HG02759 (cell line): ENCODE data around the gene NDUFA12.

Source experiments
- ATAC-seq: cut with Tn5 transposase; IDR thresholded peaks from one replicate; pipeline ENCODE4 v1.9.1; 2021; ENCODE audit warnings: mild to moderate bottlenecking, moderate library complexity; ENCODE audit not compliant: unreplicated experiment

The NDUFA12 gene

GRCh38 chr12:94982456-94982855 is 21.0 kb downstream of the NDUFA12 start:
- no peak for ATAC-seq

GRCh38 chr12:94980577-94980976 is 22.9 kb downstream of the NDUFA12 start:
- ATAC-seq: no peak

- ATAC-seq: no peak
Measured at GRCh38 chr12:94979941-94980340, 23.6 kb downstream of the NDUFA12 start.

GRCh38 chr12:94977766-94978468 is 25.6 kb downstream of the NDUFA12 start:
- ATAC-seq: no peak

- no peak for ATAC-seq
Measured at GRCh38 chr12:94973221-94973620, 30.3 kb downstream of the NDUFA12 start.

DNA sequence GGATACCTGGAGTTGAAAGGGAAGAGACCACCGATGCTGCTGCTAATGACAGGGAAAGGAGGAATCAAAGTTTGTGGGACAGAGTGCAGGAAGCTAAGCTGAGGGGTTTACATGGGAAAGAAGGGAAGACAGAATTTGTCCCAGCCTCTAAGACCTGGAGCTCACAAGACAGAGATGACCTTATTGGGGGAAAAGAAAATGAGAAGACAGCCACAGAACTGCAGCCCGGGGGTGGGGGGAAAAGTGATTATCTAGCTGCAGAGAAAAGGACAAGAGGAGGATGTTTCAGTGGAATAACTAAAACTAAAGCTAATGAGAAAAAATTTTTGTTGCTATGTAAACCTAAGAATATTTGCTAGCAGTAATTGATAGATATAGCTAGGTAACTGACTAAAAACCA is 30.7 kb downstream of the NDUFA12 start:
- no peak for ATAC-seq

- no peak for ATAC-seq
Measured at GRCh38 chr12:94971923-94972322, 31.6 kb downstream of the NDUFA12 start.

DNA sequence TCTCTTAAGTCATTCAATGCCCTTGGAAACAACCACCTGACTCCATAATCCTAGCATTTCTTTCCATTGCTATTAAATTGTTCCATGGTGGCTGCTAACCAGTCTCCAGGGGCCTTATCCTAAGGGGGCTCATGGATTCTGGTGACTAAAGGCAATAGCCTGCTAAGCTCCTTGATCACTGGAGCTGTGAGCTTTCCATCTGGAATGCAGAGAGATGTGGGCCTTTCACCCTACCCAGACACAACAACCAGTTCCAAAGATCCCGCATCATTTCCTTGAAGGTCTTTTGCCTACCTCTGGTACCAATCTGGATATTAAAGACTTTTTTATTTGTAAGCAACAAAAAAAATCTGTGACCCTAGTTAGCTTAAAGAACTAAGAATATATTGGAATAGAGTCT is 32.9 kb downstream of the NDUFA12 start:
- no peak for ATAC-seq

DNA sequence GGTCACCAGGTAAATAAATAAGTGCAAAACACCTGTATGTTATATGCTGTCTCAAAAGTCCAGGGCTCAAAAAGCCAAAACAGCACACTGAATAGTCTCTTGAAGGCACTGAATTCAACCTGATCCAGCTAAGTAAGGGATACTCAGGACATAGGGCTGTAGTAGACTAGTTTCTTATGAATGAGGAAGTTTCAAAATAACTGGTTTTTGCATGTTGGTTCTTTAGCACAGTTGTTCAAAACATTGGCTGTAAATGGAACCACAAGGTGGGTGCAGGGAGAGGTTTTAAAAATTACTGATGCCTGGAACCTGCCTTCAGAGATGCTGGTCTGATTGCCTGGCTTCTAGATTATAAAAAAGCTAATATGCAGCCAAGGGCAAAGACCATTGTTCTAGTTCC is 34.1 kb downstream of the NDUFA12 start:
- ATAC-seq: peak; percentile 65

DNA sequence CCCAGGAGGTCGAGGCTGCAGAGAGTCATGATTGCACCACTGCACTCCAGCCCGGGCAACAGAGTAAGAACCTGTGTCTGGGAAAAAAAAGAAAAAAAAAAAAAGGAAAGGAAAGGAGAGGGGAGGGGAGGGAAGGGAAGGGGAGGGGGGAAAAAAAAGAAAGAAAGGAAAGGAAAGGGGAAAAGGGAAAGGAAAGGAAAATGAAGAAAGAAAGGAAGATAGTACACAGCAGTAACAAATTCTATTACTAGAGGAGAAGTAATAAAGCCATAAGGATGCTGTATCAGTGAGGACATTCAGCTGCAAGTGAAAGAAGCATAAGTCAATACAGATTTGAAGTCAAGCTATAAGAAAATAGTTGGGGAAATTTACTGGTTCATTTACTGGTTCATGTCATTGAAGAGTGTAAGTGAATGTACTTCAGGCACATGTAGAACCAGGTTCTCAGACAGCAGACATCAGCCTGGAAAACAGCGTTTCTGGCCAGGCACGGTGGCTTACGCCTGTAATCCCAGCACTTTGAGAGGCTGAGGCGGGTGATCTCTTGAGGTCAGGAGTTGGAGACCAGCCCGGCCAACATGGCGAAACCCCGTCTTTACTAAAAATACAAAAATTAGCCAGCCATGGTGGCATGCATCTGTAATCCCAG is 37.4 kb downstream of the NDUFA12 start:
- no peak for ATAC-seq

GRCh38 chr12:94963649-94964048 is 39.8 kb downstream of the NDUFA12 start:
- ATAC-seq: no peak

DNA sequence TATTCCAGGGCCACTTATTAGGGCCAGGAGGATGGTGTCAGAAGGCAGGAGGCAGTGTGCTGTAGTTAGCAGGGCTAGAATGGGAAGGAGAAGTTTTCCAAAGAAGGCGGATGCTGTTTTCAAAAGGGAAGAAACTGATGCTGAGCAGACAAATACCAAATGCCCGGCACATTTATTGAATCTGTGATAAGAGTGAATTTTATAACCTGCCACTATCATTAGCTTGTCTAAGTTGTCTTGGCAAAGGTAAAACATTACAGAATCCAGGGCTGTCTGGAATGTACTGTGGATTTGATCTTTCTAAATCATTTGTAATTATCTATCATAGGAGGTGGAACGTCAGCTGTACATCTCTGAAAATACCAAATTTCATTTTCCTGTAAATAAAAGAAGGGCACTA is 40.8 kb downstream of the NDUFA12 start:
- no peak for ATAC-seq

DNA sequence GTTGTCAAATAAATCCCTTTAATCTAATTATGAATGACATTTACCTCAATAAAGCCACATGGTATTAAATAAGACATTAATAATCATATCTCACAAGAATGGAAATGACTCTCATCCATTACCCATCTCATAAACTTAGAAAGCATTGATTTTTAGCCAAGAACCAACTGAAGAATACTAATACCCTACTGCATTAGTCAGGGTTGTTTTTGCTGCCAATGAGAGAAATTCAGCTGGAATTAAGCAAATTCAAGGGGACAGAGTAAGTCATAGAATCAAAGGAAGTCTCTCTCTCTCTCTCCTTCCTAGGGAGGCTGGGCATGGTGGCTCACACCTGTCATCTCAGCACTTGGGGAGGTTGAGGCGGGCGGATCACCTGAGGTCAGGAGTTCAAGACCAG is 41.6 kb downstream of the NDUFA12 start:
- no peak for ATAC-seq

DNA sequence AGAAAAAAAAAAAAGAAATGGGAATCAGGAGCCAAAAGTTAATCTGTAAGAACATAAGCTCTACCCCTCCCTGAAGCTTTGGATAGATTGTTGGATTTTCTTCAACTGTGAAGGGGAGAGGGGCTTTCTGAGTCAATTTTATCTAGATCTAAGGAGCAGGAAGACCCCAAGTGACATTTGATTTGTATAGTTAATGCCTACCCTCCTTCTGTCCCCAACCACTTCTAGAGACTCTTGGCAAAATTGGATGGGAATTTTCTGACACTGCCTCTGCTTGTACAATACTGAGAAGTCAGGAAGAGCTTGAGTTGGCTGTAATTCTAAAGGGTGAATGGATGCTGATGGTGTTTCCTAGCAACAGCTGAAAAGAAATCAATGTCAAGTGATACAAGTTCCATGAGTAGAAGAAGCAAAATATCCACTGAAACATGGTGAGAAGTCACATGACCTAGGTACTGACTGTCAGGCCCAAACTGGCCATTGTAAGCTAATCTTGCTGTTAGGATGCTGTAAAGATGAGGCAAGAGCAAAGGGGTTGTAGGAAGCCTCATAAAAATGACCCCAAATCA is 42.2 kb downstream of the NDUFA12 start:
- ATAC-seq: no peak

DNA sequence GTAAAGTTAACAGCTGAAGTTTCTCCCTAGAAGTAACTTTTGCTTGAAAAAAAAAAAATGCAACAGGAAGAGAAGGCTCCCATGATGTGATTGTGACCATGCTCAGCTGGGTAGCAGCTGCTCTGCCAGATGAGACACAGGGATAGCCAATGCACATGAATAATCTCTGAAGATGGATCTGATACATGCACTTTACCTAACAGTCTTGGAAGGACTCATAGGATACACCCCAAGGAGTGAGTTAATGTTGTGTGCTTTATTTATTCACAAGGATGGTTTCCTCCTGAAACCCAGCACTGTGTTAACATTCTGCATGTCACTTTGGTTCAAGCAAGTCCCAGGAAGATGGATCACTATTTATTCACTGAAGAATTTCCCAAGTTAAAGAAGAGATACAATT is 46.5 kb downstream of the NDUFA12 start:
- no peak for ATAC-seq

DNA sequence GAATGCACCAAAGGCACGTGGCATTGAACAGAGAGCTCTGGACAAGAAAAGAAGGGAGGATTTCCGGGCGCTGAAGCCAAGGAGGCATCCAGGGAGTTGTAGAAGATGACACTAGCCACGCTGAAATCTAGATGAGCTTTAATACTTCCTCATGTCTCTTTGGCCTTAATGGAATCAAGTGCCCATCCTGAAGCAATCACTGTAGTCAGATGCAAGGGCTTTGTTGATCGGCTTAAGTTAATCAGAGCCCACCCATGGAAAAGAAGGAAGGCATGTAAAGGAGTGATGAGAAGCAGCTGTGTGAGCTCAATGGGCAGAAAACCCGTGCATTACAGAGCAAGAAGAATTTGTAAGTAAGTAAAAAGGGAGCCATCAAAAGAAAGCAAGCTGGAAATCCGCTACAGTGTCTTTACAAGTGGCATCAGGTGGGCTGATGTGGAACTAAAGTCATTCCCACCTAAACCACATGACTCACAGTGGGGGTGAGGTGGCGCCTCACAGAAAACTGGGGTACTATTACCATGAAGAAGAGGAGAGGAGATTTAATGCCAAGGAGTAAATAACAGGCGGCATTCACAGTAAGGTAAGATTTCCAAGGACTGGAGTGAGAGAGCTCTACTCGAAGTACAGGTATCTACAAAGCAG is 48.4 kb downstream of the NDUFA12 start:
- ATAC-seq: no peak

GRCh38 chr12:94954029-94954685 is 49.3 kb downstream of the NDUFA12 start:
- no peak for ATAC-seq

GRCh38 chr12:94952325-94952724 is 51.2 kb downstream of the NDUFA12 start:
- ATAC-seq: no peak

DNA sequence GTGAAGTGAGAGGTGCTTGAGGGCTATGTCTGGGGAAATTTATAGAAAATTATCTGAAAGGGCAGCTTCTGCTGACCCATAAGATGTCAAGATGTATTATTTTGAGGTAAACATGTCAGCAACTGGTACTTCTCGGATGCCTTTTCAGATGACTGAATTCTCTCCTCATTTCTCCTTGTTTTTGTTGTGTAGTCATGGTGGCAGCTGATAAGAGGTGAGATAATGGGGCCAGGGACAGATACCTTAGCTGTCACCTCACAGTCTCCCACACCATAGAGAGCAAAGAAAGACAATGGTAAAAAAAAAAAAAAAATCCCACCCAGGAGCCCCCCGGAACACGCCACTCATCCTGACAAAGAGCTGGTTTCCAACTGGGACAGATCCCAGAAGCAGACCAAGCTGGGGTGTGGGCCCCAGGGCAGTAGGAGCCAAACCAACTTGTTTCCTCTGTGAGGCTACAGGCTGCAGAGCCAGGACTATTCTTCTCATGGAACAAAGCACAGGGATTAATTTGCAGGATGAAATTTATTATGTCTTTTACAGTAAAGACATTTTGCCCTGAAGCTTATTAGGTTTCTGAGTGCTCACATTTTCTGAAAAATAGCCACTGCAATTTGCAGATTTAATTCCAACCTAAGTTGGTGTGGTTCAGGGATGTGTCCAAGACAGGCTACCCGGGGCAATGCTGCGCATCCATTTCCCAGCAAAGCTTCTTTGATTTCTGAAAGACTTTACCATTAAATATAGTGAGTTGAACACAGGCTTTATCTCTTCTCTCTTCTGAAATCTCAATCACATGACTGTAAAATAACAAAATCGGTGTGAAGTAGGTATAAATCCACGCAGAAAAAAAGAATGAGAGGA is 52.2 kb downstream of the NDUFA12 start:
- ATAC-seq: no peak

GRCh38 chr12:94948232-94948810 is 55.2 kb downstream of the NDUFA12 start:
- ATAC-seq: no peak
